H1 (cell line): ENCODE measurements around the gene RPL22L1. TPM values are rescaled to one million over a fixed set of nuclear protein-coding genes. Genes with fewer than 3 reads are reported as not detected.

Experiments
- CTCF ChIA-PET: fragments of 300-600 bp; sonication (Branson Sonifier 250); formaldehyde crosslinking; loops from one replicate; lab custom pipeline; 2021; ENCODE audit not compliant: partially characterized antibody; lab: Charles Lee
- POLR2A ChIA-PET: fragments of 300-600 bp; sonication (Branson Sonifier 250); formaldehyde crosslinking; loops from one replicate; lab custom pipeline; 2021; ENCODE audit warnings: inconsistent platforms; ENCODE audit not compliant: partially characterized antibody; lab: Charles Lee
- DNase-seq, 2 experiments: peaks; one replicate each; pipeline versions ENCODE4 v3.0.0 to v3.0.0-alpha.2; 2010 to 2022; ENCODE audit warnings: low spot score in 2 of 2, low read depth in 1 of 2, mixed read lengths in 1 of 2
- FAIRE-seq: peaks from 2 replicates; lab custom pipeline; 2011; peaks lifted over from hg19 to GRCh38; lab: Jason Lieb, UNC
- H2AFZ ChIP-seq: 2 replicates; pipeline ENCODE4 v1.8.1; 2012; ENCODE audit warnings: low read length, inconsistent platforms
- H2AK5ac ChIP-seq: 2 replicates; pipeline ENCODE4 v1.6.1; 2013; ENCODE audit warnings: low read depth, low read length
- H2BK120ac ChIP-seq: replicated peaks from 2 replicates; pipeline ENCODE3; 2013; ENCODE audit warnings: low read depth, low read length, inconsistent platforms
- H2BK12ac ChIP-seq: 2 replicates; pipeline ENCODE4 v1.6.1; 2013; ENCODE audit warnings: low read depth, low read length
- H2BK15ac ChIP-seq: 2 replicates; pipeline ENCODE4 v1.6.1; 2013; ENCODE audit warnings: low read length
- H2BK20ac ChIP-seq: 2 replicates; pipeline ENCODE4 v1.6.1; 2013; ENCODE audit warnings: low read length
- H2BK5ac ChIP-seq: 2 replicates; pipeline ENCODE4 v1.6.1; 2013; ENCODE audit warnings: low read depth, low read length
- H3K14ac ChIP-seq: 2 replicates; pipeline ENCODE4 v1.6.1; 2013; ENCODE audit warnings: inconsistent platforms; ENCODE audit not compliant: insufficient read length
- H3K18ac ChIP-seq: 2 replicates; pipeline ENCODE4 v1.6.1; 2013; ENCODE audit warnings: low read length; ENCODE audit errors: extremely low read depth
- H3K23ac ChIP-seq: 2 replicates; pipeline ENCODE4 v1.6.1; 2013; ENCODE audit warnings: inconsistent platforms; ENCODE audit not compliant: insufficient read length
- H3K23me2 ChIP-seq: 2 replicates; pipeline ENCODE4 v1.6.1; 2013; ENCODE audit warnings: low read depth, low read length
- H3K27ac ChIP-seq: 2 replicates; pipeline ENCODE4 v1.6.1; 2011; ENCODE audit warnings: low read depth, low read length, inconsistent platforms
- H3K27me3 ChIP-seq, 4 experiments: replicated peaks in 1 of 4; 1 replicate in 1 of 4; 2 replicates in 3 of 4; pipeline versions ENCODE4 v1.6.1 to v1.8.1; 2011 to 2013; ENCODE audit warnings: low read length in 3 of 4, mild to moderate bottlenecking in 3 of 4, inconsistent platforms in 2 of 4, mixed read lengths in 2 of 4, moderate library complexity in 1 of 4; ENCODE audit not compliant: control insufficient read depth in 3 of 4, insufficient read depth in 3 of 4; ENCODE audit errors: extremely low read depth in 1 of 4
- H3K36me3 ChIP-seq, 4 experiments: 2 replicates each; pipeline versions ENCODE4 v1.6.1 to v1.8.1; 2011 to 2013; ENCODE audit warnings: mild to moderate bottlenecking in 4 of 4, low read length in 3 of 4, moderate library complexity in 2 of 4, control low read depth in 1 of 4, inconsistent platforms in 1 of 4; ENCODE audit not compliant: insufficient read depth in 4 of 4, control insufficient read depth in 2 of 4
- H3K4ac ChIP-seq: replicated peaks from 2 replicates; pipeline ENCODE3; 2013; ENCODE audit warnings: low read length, low read depth, mixed read lengths, inconsistent platforms; ENCODE audit not compliant: insufficient read length
- H3K4me1 ChIP-seq, 4 experiments: replicated peaks in 1 of 4; 1 replicate in 1 of 4; 2 replicates in 3 of 4; pipeline versions ENCODE4 v1.6.1 to v1.8.1; 2011 to 2013; ENCODE audit warnings: low read length in 3 of 4, inconsistent platforms in 2 of 4, mixed read lengths in 1 of 4; ENCODE audit not compliant: insufficient read depth in 4 of 4, control insufficient read depth in 3 of 4
- H3K4me2 ChIP-seq, 2 experiments: 2 replicates each; pipeline versions ENCODE4 v1.6.1 to v1.8.1; 2011 to 2013; ENCODE audit warnings: low read depth in 2 of 2, low read length in 2 of 2, control low read depth in 1 of 2, inconsistent platforms in 1 of 2, mild to moderate bottlenecking in 1 of 2; ENCODE audit not compliant: insufficient read depth in 1 of 2
- H3K4me3 ChIP-seq, 4 experiments: fragments of 200-600, 300-600 bp in 1 of 4; sonication (generic), shearing (Covaris generic), sonication (Bioruptor Twin) in 1 of 4; 2 replicates each; pipeline versions ENCODE4 v1.5.1 to v1.8.1; 2011 to 2016; ENCODE audit warnings: low read length in 4 of 4, low read depth in 3 of 4, control low read depth in 2 of 4, inconsistent platforms in 2 of 4, mild to moderate bottlenecking in 2 of 4, mixed read lengths in 1 of 4, moderate library complexity in 1 of 4; ENCODE audit not compliant: insufficient read depth in 2 of 4; ENCODE audit errors: extremely low read depth in 1 of 4
- H3K56ac ChIP-seq: replicated peaks from 2 replicates; pipeline ENCODE3; 2013; ENCODE audit warnings: low read depth, mild to moderate bottlenecking, mixed read lengths, low read length, inconsistent platforms; ENCODE audit not compliant: insufficient read length
- H3K79me1 ChIP-seq: 2 replicates; pipeline ENCODE4 v1.6.1; 2013; ENCODE audit warnings: low read depth, low read length, control low read depth
- H3K79me2 ChIP-seq, 2 experiments: 2 replicates each; pipeline versions ENCODE4 v1.6.1 to v1.8.1; 2012 to 2013; ENCODE audit warnings: low read length in 2 of 2, mild to moderate bottlenecking in 2 of 2, inconsistent platforms in 1 of 2; ENCODE audit not compliant: insufficient read depth in 2 of 2, control insufficient read depth in 1 of 2
- H3K9ac ChIP-seq, 4 experiments: replicated peaks in 1 of 4; 1 replicate in 1 of 4; 2 replicates in 3 of 4; pipeline versions ENCODE4 v1.6.1 to v1.8.1; 2011 to 2013; ENCODE audit warnings: low read depth in 3 of 4, low read length in 3 of 4, control low read depth in 2 of 4, mild to moderate bottlenecking in 2 of 4, moderate library complexity in 2 of 4, inconsistent platforms in 1 of 4; ENCODE audit errors: extremely low read depth in 1 of 4
- H3K9me3 ChIP-seq, 2 experiments: 2 replicates each; pipeline versions ENCODE4 v1.6.1 to v1.8.1; 2012 to 2013; ENCODE audit warnings: mild to moderate bottlenecking in 2 of 2, moderate library complexity in 2 of 2, control low read depth in 1 of 2, inconsistent platforms in 1 of 2, low read depth in 1 of 2, low read length in 1 of 2, mixed read lengths in 1 of 2; ENCODE audit not compliant: insufficient read depth in 2 of 2
- H4K20me1 ChIP-seq, 2 experiments: replicated peaks in 1 of 2; 2 replicates each; pipeline versions ENCODE3 to v1.8.1; 2011 to 2013; ENCODE audit warnings: inconsistent platforms in 2 of 2, low read length in 2 of 2, mild to moderate bottlenecking in 1 of 2; ENCODE audit not compliant: insufficient read depth in 2 of 2, control insufficient read depth in 1 of 2
- H4K5ac ChIP-seq: 2 replicates; pipeline ENCODE4 v1.6.1; 2013; ENCODE audit warnings: low read length, low read depth, mixed read lengths, inconsistent platforms; ENCODE audit not compliant: insufficient read length
- H4K8ac ChIP-seq: 2 replicates; pipeline ENCODE4 v1.8.0; 2013; ENCODE audit warnings: mild to moderate bottlenecking, moderate library complexity, low read length, inconsistent platforms; ENCODE audit not compliant: insufficient read depth; ENCODE audit errors: extremely low read depth
- H4K91ac ChIP-seq: replicated peaks from 2 replicates; pipeline ENCODE3; 2013; ENCODE audit warnings: low read length, mixed read lengths, inconsistent platforms; ENCODE audit not compliant: insufficient read length
- BRCA1 ChIP-seq: IDR thresholded peaks from 2 replicates; pipeline ENCODE4 v1.6.1; 2012; ENCODE audit warnings: low read depth, low read length, improper control_type of control experiment
- CHD1 ChIP-seq: IDR thresholded peaks from 2 replicates; pipeline ENCODE4 v1.6.1; 2012; ENCODE audit warnings: low read depth, low read length, improper control_type of control experiment
- EGR1 ChIP-seq: IDR thresholded peaks from 2 replicates; pipeline ENCODE4 v1.6.1; 2011; ENCODE audit warnings: low read depth, low read length, borderline replicate concordance
- HDAC2 ChIP-seq, 2 experiments: fragments of 300-600 bp in 1 of 2; sonication (generic) in 1 of 2; IDR thresholded peaks; 2 replicates each; pipeline ENCODE4 v1.6.1; 2011 to 2012; ENCODE audit warnings: low read depth in 2 of 2, low read length in 2 of 2, mild to moderate bottlenecking in 2 of 2, moderate library complexity in 2 of 2, borderline replicate concordance in 1 of 2, inconsistent platforms in 1 of 2
- JUN ChIP-seq: IDR thresholded peaks from 2 replicates; pipeline ENCODE4 v1.6.1; 2011; ENCODE audit warnings: low read depth, mild to moderate bottlenecking, improper control_type of control experiment, low read length
- KDM4A ChIP-seq: IDR thresholded peaks from one replicate; pipeline ENCODE4 v1.7.1; 2012; ENCODE audit warnings: low read depth, mild to moderate bottlenecking, moderate library complexity, low read length, inconsistent platforms; ENCODE audit not compliant: severe bottlenecking
- KDM5A ChIP-seq: fragments of 200-600 bp; IDR thresholded peaks from 2 replicates; pipeline ENCODE4 v1.7.1; 2012; ENCODE audit warnings: mild to moderate bottlenecking, low read length, inconsistent platforms, mixed read lengths
- MAFK ChIP-seq: IDR thresholded peaks from 2 replicates; pipeline ENCODE4 v1.6.1; 2012; ENCODE audit warnings: low read depth, mild to moderate bottlenecking, improper control_type of control experiment, low read length
- MAX ChIP-seq: IDR thresholded peaks from 2 replicates; pipeline ENCODE4 v1.6.1; 2012; ENCODE audit warnings: inconsistent platforms
- NANOG ChIP-seq: IDR thresholded peaks from 2 replicates; pipeline ENCODE4 v1.6.1; 2011; ENCODE audit warnings: low read length, low read depth, mild to moderate bottlenecking, inconsistent platforms; ENCODE audit not compliant: insufficient read depth, poor library complexity, severe bottlenecking
- RXRA ChIP-seq: IDR thresholded peaks from 2 replicates; pipeline ENCODE4 v1.6.1; 2011; ENCODE audit warnings: low read depth, mild to moderate bottlenecking, low read length, moderate library complexity; ENCODE audit not compliant: insufficient read depth
- SIN3A ChIP-seq, 2 experiments: IDR thresholded peaks in 1 of 2; conservative IDR thresholded peaks in 1 of 2; 2 replicates each; pipeline ENCODE4 v1.6.1; 2011 to 2012; ENCODE audit warnings: low read length in 2 of 2, improper control_type of control experiment in 1 of 2, low read depth in 1 of 2, mild to moderate bottlenecking in 1 of 2
- SP2 ChIP-seq: IDR thresholded peaks from 2 replicates; pipeline ENCODE4 v1.6.1; 2012; ENCODE audit warnings: mild to moderate bottlenecking, low read length, inconsistent platforms
- TBP ChIP-seq: IDR thresholded peaks from 2 replicates; pipeline ENCODE4 v1.6.1; 2011; ENCODE audit warnings: low read depth, low read length, improper control_type of control experiment
- TEAD4 ChIP-seq: IDR thresholded peaks from 2 replicates; pipeline ENCODE4 v1.6.1; 2012; ENCODE audit warnings: low read depth, low read length, inconsistent platforms, mixed read lengths
- polyA plus RNA-seq, 7 experiments: library from polyadenylated mRNA; depleted of rRNA in 3 of 7; stranded (reverse) in 5 of 7; unstranded in 2 of 7; fragments of >200 nt in 5 of 7; fragments of 200-250 nt in 2 of 7; gene quantifications; 1 replicate in 5 of 7; 2 replicates in 1 of 7; 4 replicates in 1 of 7; pipeline versions ENCODE4 v1.2.1 to v1.2.3, GENCODE V29; 2011 to 2013; ENCODE audit warnings: missing spikeins in 2 of 7, mixed read lengths in 2 of 7
- total RNA-seq: library from RNA; stranded (reverse); fragmentation: NEBNext Ultra II Directional; extraction: Animal tissue kit (Norgen Biotek cat#: 25700); gene quantifications from 2 replicates; pipeline ENCODE4 v1.2.1, GENCODE V29; 2021

RPL22L1 gene
- total and polyA plus RNA-seq, 2 of the 8 experiments (the other 6 are each of a cell fraction or from before 2014, with no cell fraction given) = 99.9 to 280 TPM

GRCh38 chr3:170844377-170844776, 25.6 kb downstream of the RPL22L1 start:
- H2AFZ ChIP-seq = no peak overlapping the region
- no peak overlapping the region for H2BK20ac ChIP-seq
- no peak for FAIRE-seq
- TF ChIP-seq HDAC2 (IDR thresholded peaks at IDR 0.05; ENCODE audit: borderline replicate concordance in 1 of 2, low read depth in 2 of 2, low read length in 2 of 2) (no peak), BRCA1 (no peak), SIN3A (conservative IDR thresholded peaks at IDR 0.05 in 1 of 2, IDR thresholded peaks at IDR 0.05 in 1 of 2; ENCODE audit: low read depth in 1 of 2, low read length in 2 of 2) (no peak), KDM5A (no peak), JUN (no peak), SP2 (no peak), RXRA (no peak), TEAD4 (no peak), MAX (no peak), TBP (no peak), EGR1 (no peak), CHD1 (no peak), KDM4A (no peak), NANOG (no peak), MAFK (no peak)

More at GRCh38 chr3:170844377-170844776, 25.6 kb downstream of the RPL22L1 start:
- Histone ChIP-seq H3K56ac (no peak overlapping the region), H3K79me2 (no peaks in the 10 kb centered on the region), H3K4me1 (peaks cover 0 to 3% (median 0%) of the 10 kb centered on the region in 4 experiments; a peak in 1 of 7 replicates), H3K4me3 (no peak overlapping the region), H2BK12ac (no peak overlapping the region), H3K9ac (no peak overlapping the region), H3K4me2 (no peak overlapping the region), H3K36me3 (no peaks in the 10 kb centered on the region), H3K27me3 (no peaks in the 10 kb centered on the region), H3K23ac (no peak overlapping the region), H3K9me3 (peaks cover 0 to 6% of the 10 kb centered on the region in 2 experiments; a peak in 1 of 4 replicates), H3K4ac (no peak overlapping the region), H4K91ac (no peak overlapping the region), H2AK5ac (no peak overlapping the region), H3K27ac (no peak overlapping the region), H3K23me2 (peaks cover 2% of the 10 kb centered on the region; the same call in 1 of the 2 replicates), H2BK15ac (no peak overlapping the region), H3K18ac (no peak overlapping the region), H3K79me1 (no peaks in the 10 kb centered on the region), H4K8ac (no peak overlapping the region), H4K5ac (no peak overlapping the region), H3K14ac (no peak overlapping the region), H4K20me1 (no peaks in the 10 kb centered on the region), H2BK5ac (no peak overlapping the region), H2BK120ac (no peak overlapping the region)
- CTCF ChIA-PET = interaction anchor here (1.0 to 3.0 kb wide), 3 partner anchors 33 to 434 kb away, joined by 3 to 12 read pairs (median 3); no protein-coding TSS in a partner anchor
- POLR2A ChIA-PET = no interaction called here
- no peak for DNase-seq
